Panc1 (cell line): ENCODE measurements around the gene SV2C. TPM values are rescaled to one million over a fixed set of nuclear protein-coding genes. Genes with fewer than 3 reads are reported as not detected.

Experiments used
- ATAC-seq: fragments of 200-7000 bp; cut with Tn5 transposase; 2 replicates; pipeline ENCODE4 v1.9.1; 2020; ENCODE audit warnings: mild to moderate bottlenecking, moderate library complexity
- BruUV-seq: library from RNA; stranded (reverse); fragments of 400-500 nt; replicated peaks from 2 replicates; lab custom pipeline; 2021; lab: Mats Ljungman, UMichigan
- CTCF ChIA-PET: fragments of 300-600 bp; sonication (Branson Sonifier 250); formaldehyde crosslinking; loops from one replicate; lab custom pipeline; 2022; ENCODE audit warnings: antibody characterized with exemption; lab: Charles Lee
- POLR2A ChIA-PET: fragments of 300-600 bp; sonication (Branson Sonifier 250); formaldehyde crosslinking; loops from one replicate; lab custom pipeline; 2022; ENCODE audit warnings: antibody characterized with exemption; lab: Charles Lee
- DNase-seq: peaks from one replicate; pipeline ENCODE4 v3.0.0-alpha.2; 2010; ENCODE audit warnings: low read depth, low spot score
- H3K27ac ChIP-seq: 2 replicates; pipeline ENCODE4 v1.5.1; 2011; ENCODE audit warnings: mild to moderate bottlenecking, low read length, inconsistent platforms
- H3K27me3 ChIP-seq: fragments of 200-500 bp; sonication (Bioruptor generic); 2 replicates; pipeline ENCODE4 v1.6.0; 2014; ENCODE audit warnings: low read length, inconsistent platforms; ENCODE audit not compliant: control insufficient read depth, insufficient read depth
- H3K36me3 ChIP-seq: fragments of 200-500 bp; sonication (Bioruptor generic); 2 replicates; pipeline ENCODE4 v1.5.1; 2014; ENCODE audit warnings: inconsistent platforms, mild to moderate bottlenecking, low read length, moderate library complexity; ENCODE audit not compliant: control insufficient read depth, insufficient read depth
- H3K4me1 ChIP-seq: 2 replicates; pipeline ENCODE4 v1.5.1; 2011; ENCODE audit warnings: inconsistent platforms, mild to moderate bottlenecking, low read length, moderate library complexity; ENCODE audit not compliant: control insufficient read depth, insufficient read depth
- H3K4me3 ChIP-seq, 2 experiments: 2 replicates each; pipeline ENCODE4 v1.5.1; 2011 to 2012; ENCODE audit warnings: low read depth in 2 of 2, low read length in 2 of 2, mild to moderate bottlenecking in 2 of 2, inconsistent platforms in 1 of 2, moderate library complexity in 1 of 2
- H3K9me3 ChIP-seq: fragments of 200-500 bp; sonication (Bioruptor generic); 2 replicates; pipeline ENCODE4 v1.5.1; 2014; ENCODE audit warnings: low read depth, mild to moderate bottlenecking, inconsistent platforms, low read length, moderate library complexity; ENCODE audit not compliant: control insufficient read depth, insufficient read depth
- CTCF ChIP-seq: fragments of 450-650 bp; IDR thresholded peaks from 2 replicates; pipeline ENCODE4 v1.5.1; 2017; ENCODE audit warnings: mild to moderate bottlenecking
- POLR2AphosphoS5 ChIP-seq: IDR thresholded peaks from 2 replicates; pipeline ENCODE4 v1.6.1; 2012; ENCODE audit warnings: mild to moderate bottlenecking, low read depth, low read length, moderate library complexity
- REST ChIP-seq, 2 experiments: IDR thresholded peaks; 2 replicates each; pipeline ENCODE4 v1.6.1; 2011 to 2012; ENCODE audit warnings: low read depth in 2 of 2, control low read depth in 1 of 2, low read length in 1 of 2, mild to moderate bottlenecking in 1 of 2, moderate library complexity in 1 of 2; ENCODE audit not compliant: insufficient read depth in 1 of 2
- SIN3A ChIP-seq: IDR thresholded peaks from 2 replicates; pipeline ENCODE4 v1.6.1; 2012; ENCODE audit warnings: low read depth, mild to moderate bottlenecking, low read length, moderate library complexity, borderline replicate concordance; ENCODE audit not compliant: insufficient read depth
- TCF7L2 ChIP-seq: IDR thresholded peaks from 2 replicates; pipeline ENCODE4 v1.6.1; 2011; ENCODE audit warnings: mild to moderate bottlenecking, low read depth, low read length, inconsistent platforms
- in situ Hi-C: cut with HindIII; loops from 2 replicates; pipeline ENCODE4 v1.10.0; 2016; ENCODE audit warnings: low sequenced_read_pairs, low pct_unique_long_range_greater_than_20kb
- intact Hi-C: fragments of 100-400 bp; cut with micrococcal nuclease; formaldehyde crosslinking; loops from one replicate; pipeline ENCODE4 v1.10.0; 2022; ENCODE audit not compliant: unreplicated experiment
- total RNA-seq: library from RNA; stranded (reverse); gene quantifications from one replicate; pipeline ENCODE4 v1.2.1, GENCODE V29; 2021; ENCODE audit not compliant: unreplicated experiment

SV2C gene
- total RNA-seq, 1 experiment from 2014 or later, result not detected

GRCh38 chr5:76332611-76333205 is 249.5 kb downstream of the SV2C start:
- Histone ChIP-seq H3K27ac (no peak overlapping the region), H3K9me3 (no peaks in the 10 kb centered on the region), H3K27me3 (peaks cover 12% of the 10 kb centered on the region), H3K4me1 (peaks cover 1% of the 10 kb centered on the region; the same call in 1 of the 2 replicates), H3K36me3 (no peaks in the 10 kb centered on the region), H3K4me3 (no peak overlapping the region)
- DNase-seq (no peak), ATAC-seq (no peak)
- CTCF ChIA-PET, result no interaction called here
- TF ChIP-seq CTCF (no peak), REST (IDR thresholded peaks at IDR 0.05; ENCODE audit: insufficient read depth in 1 of 2, low read depth in 2 of 2, low read length in 1 of 2) (no peak), SIN3A (no peak)
- no TSS peak for BruUV-seq
- intact Hi-C loops (no loop called here), in situ Hi-C loops (no loop called here)
- POLR2A ChIA-PET, result no interaction called here

- DNase-seq, result no peak
- no TSS peak for BruUV-seq
- H3K4me3 ChIP-seq, result no peak overlapping the region
- TF ChIP-seq SIN3A (no peak), TCF7L2 (no peak), CTCF (no peak), REST (IDR thresholded peaks at IDR 0.05; ENCODE audit: insufficient read depth in 1 of 2, low read depth in 2 of 2, low read length in 1 of 2) (no peak), POLR2AphosphoS5 (no peak)
- H3K27me3 ChIP-seq, result peaks cover 10% of the 10 kb centered on the region
- H3K4me1 ChIP-seq, result peaks cover 7% of the 10 kb centered on the region
- no peak for ATAC-seq
- intact Hi-C loops (no loop called here), in situ Hi-C loops (no loop called here)
- H3K36me3 ChIP-seq, result no peaks in the 10 kb centered on the region
- no peak overlapping the region for H3K27ac ChIP-seq
- no peaks in the 10 kb centered on the region for H3K9me3 ChIP-seq
- ChIA-PET POLR2A (no interaction called here), CTCF (no interaction called here)
Measured at GRCh38 chr5:76333571-76333970, 250.4 kb downstream of the SV2C start.
